Measurements from ENCODE around the gene CDH26. TPM values are rescaled to one million over a fixed set of nuclear protein-coding genes. Genes with fewer than 3 reads are reported as not detected.
A peak's percentile ranks its signal among the peaks of the same experiment; 100 is the strongest.

CDH26 gene
- total and polyA plus RNA-seq, 10 of the 15 experiments (the other 5 are each of a cell fraction or from before 2014, with no cell fraction given) = 0.03 to 0.19 (median 0.08) TPM; not detected in 4

DNA sequence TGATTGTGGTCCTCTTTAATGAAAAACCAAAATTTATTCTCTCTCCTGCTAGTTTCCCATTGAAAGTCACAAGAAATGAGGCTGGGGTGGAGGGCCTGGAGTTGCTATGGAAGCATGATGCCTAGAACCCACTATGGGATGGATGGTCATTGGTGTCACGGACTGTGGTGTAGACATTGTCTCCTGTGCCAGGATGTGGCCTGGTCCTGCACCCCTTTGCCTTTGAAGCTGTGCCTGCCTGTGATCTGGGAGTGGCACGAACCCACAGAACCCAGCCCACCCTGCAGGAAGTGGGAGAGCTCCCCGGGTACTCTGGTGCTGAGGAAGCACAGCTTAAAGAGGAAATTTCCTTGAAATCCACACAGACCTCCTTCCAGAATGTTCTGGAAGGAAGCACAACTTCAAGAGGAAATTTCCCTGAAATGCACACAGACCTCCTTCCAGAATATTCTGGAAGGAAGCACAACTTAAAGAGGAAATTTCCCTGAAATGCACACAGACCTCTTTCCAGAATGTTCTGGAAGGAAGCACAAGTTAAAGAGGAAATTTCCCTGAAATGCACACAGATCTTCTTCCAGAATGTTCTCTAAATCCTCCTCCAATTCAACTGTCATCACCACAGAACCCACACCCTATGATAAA, 105.6 kb downstream of the CDH26 start:
- H3K9ac ChIP-seq (ENCODE audit: control insufficient read depth, insufficient read depth, low read length) = no peak overlapping the region
- ChIA-PET CTCF (no interaction called here), SMC1A (ENCODE audit: uncharacterized antibody, unreplicated experiment) (interaction anchor here (0.8 kb wide), 1 partner anchor 74 kb away, joined by 3 read pairs; no protein-coding TSS in a partner anchor), RAD21 (ENCODE audit: unreplicated experiment) (no interaction called here), POLR2A (no interaction called here)
- no peak overlapping the region for H3K4me2 ChIP-seq (ENCODE audit: control insufficient read depth, insufficient read depth)
- H4K20me1 ChIP-seq (ENCODE audit: control insufficient read depth, insufficient read depth) = no peaks in the 10 kb centered on the region
- FAIRE-seq = no peak
- no peak overlapping the region for H3K27ac ChIP-seq (ENCODE audit: control insufficient read depth, insufficient read depth)
- H2AFZ ChIP-seq (ENCODE audit: control insufficient read depth, low read depth, low read length) = no peak overlapping the region
- ATAC-seq = no peak
- TF ChIP-seq, protein P1, sequence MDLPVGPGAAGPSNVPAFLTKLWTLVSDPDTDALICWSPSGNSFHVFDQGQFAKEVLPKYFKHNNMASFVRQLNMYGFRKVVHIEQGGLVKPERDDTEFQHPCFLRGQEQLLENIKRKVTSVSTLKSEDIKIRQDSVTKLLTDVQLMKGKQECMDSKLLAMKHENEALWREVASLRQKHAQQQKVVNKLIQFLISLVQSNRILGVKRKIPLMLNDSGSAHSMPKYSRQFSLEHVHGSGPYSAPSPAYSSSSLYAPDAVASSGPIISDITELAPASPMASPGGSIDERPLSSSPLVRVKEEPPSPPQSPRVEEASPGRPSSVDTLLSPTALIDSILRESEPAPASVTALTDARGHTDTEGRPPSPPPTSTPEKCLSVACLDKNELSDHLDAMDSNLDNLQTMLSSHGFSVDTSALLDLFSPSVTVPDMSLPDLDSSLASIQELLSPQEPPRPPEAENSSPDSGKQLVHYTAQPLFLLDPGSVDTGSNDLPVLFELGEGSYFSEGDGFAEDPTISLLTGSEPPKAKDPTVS (IDR thresholded peaks at IDR 0.05; ENCODE audit: low read depth, low read length) = peak; percentile 85; the same call in 1 of the 2 replicates
- TF ChIP-seq ZNF207 (IDR thresholded peaks at IDR 0.05; ENCODE audit: borderline replicate concordance) = no peak
- H3K4me1 ChIP-seq (ENCODE audit: control insufficient read depth, insufficient read depth, low read length) = no peaks in the 10 kb centered on the region
- 0% methylated on average over 3 of the region's 3 CpGs for WGBS (ENCODE audit: insufficient coverage, insufficient replicate concordance, low lambda C conversion rate, missing lambda C conversion rate)
- intact Hi-C loops (cut with micrococcal nuclease; ENCODE audit: unreplicated experiment) = no loop called here
- no peaks in the 10 kb centered on the region for H3K27me3 ChIP-seq (replicated peaks in 1 of 2; ENCODE audit: control insufficient read depth in 2 of 2, insufficient read depth in 2 of 2, low read length in 1 of 2)
- H3K79me2 ChIP-seq (ENCODE audit: control insufficient read depth, insufficient read depth, low read length) = no peaks in the 10 kb centered on the region
- BruUV-seq (replicated peaks) = no TSS peak
- H3K9me3 ChIP-seq (replicated peaks; ENCODE audit: control insufficient read depth, insufficient read depth, low read length) = no peaks in the 10 kb centered on the region; the same call in 2 of the 3 replicates
- H3K36me3 ChIP-seq (ENCODE audit: control insufficient read depth in 2 of 2, insufficient read depth in 2 of 2, low read length in 1 of 2) = no peaks in the 10 kb centered on the region
- no peak overlapping the region for H3K4me3 ChIP-seq
- in situ Hi-C loops (cut with MboI) = no loop called here
- DNase-seq (ENCODE audit: low read depth, low spot score) = no peak

Other genes with a start within 250 kb of the CDH26 start
- gene SYCP2, start 24.8 kb upstream of the CDH26 start, total RNA-seq (2014; rRNA removed) = 0.16 TPM in 1 of 2 replicates, not detected in the other
- gene SYCP2, start 24.8 kb upstream of the CDH26 start, total RNA-seq (2014; rRNA removed; fragmentation: Illumina TruSeq; extraction: Trizol) = 0.04 and 0.14 TPM in 2 replicates
- gene SYCP2, start 24.8 kb upstream of the CDH26 start, total RNA-seq (2021) = 0.13 TPM in 2 replicates
- gene SYCP2, start 24.8 kb upstream of the CDH26 start, polyA plus RNA-seq (2011; rRNA removed) = 0.10 and 0.16 TPM in 2 replicates
- gene SYCP2, start 24.8 kb upstream of the CDH26 start, polyA plus RNA-seq (2014; fragmentation: Illumina TruSeq; extraction: Trizol) = 0.09 and 0.95 TPM in 2 replicates
- under 1 TPM; 0.04 to 0.10 TPM for gene SYCP2, start 24.8 kb upstream of the CDH26 start, polyA plus RNA-seq (2014; fragmentation: Nextera tagmentation; extraction: Ambion mirVana)
- 0.01 and 0.22 TPM in 2 replicates for gene SYCP2, start 24.8 kb upstream of the CDH26 start, polyA plus RNA-seq (2014; rRNA removed)
- gene SYCP2, start 24.8 kb upstream of the CDH26 start, polyA plus RNA-seq (2016; fragmentation: Nextera tagmentation; extraction: Ambion mirVana) = under 1 TPM in 1 of 2 experiments, not detected in 1; 0.18 TPM
- gene PPP1R3D, start 18.1 kb upstream of the CDH26 start, total RNA-seq (2014; rRNA removed) = 4.4 TPM in 2 replicates
- 3.3 and 3.6 TPM in 2 replicates for gene PPP1R3D, start 18.1 kb upstream of the CDH26 start, total RNA-seq (2014; rRNA removed; fragmentation: Illumina TruSeq; extraction: Trizol)
- gene PPP1R3D, start 18.1 kb upstream of the CDH26 start, total RNA-seq (2021) = 4.8 and 5.1 TPM in 2 replicates
- gene PPP1R3D, start 18.1 kb upstream of the CDH26 start, polyA plus RNA-seq (2011; rRNA removed) = 2.0 and 2.8 TPM in 2 replicates
- 3.1 and 4.1 TPM in 2 replicates for gene PPP1R3D, start 18.1 kb upstream of the CDH26 start, polyA plus RNA-seq (2014; fragmentation: Illumina TruSeq; extraction: Trizol)
- gene PPP1R3D, start 18.1 kb upstream of the CDH26 start, polyA plus RNA-seq (2014; fragmentation: Nextera tagmentation; extraction: Ambion mirVana) = 1 to 10 TPM in 1 of 2 experiments, under 1 TPM in 1; 0.74 to 1.3 TPM
- 2.7 and 3.0 TPM in 2 replicates for gene PPP1R3D, start 18.1 kb upstream of the CDH26 start, polyA plus RNA-seq (2014; rRNA removed)
- 1 to 10 TPM in 1 of 2 experiments, under 1 TPM in 1; 0.39 to 2.8 TPM for gene PPP1R3D, start 18.1 kb upstream of the CDH26 start, polyA plus RNA-seq (2016; fragmentation: Nextera tagmentation; extraction: Ambion mirVana)
- 8.9 and 9.1 TPM in 2 replicates for gene FAM217B, start 18.0 kb upstream of the CDH26 start, total RNA-seq (2014; rRNA removed)
- 6.0 and 6.8 TPM in 2 replicates for gene FAM217B, start 18.0 kb upstream of the CDH26 start, total RNA-seq (2014; rRNA removed; fragmentation: Illumina TruSeq; extraction: Trizol)
- gene FAM217B, start 18.0 kb upstream of the CDH26 start, total RNA-seq (2021) = 15.1 and 16.0 TPM in 2 replicates
- 14.5 and 25.4 TPM in 2 replicates for gene FAM217B, start 18.0 kb upstream of the CDH26 start, polyA plus RNA-seq (2011; rRNA removed)
- 11.2 and 14.2 TPM in 2 replicates for gene FAM217B, start 18.0 kb upstream of the CDH26 start, polyA plus RNA-seq (2014; fragmentation: Illumina TruSeq; extraction: Trizol)
- gene FAM217B, start 18.0 kb upstream of the CDH26 start, polyA plus RNA-seq (2014; fragmentation: Nextera tagmentation; extraction: Ambion mirVana) = 1 to 10 TPM; 6.3 to 6.8 TPM
- gene FAM217B, start 18.0 kb upstream of the CDH26 start, polyA plus RNA-seq (2014; rRNA removed) = 6.8 and 10.0 TPM in 2 replicates
- 10 to 100 TPM; 17.5 to 18.3 TPM for gene FAM217B, start 18.0 kb upstream of the CDH26 start, polyA plus RNA-seq (2016; fragmentation: Nextera tagmentation; extraction: Ambion mirVana)